OCI-LY1 (cell line): ENCODE measurements around the gene HRAS.

ENCODE experiments used
- EZH2 ChIP-seq: fragments of 200-600 bp; sonication (generic), shearing (Covaris generic); IDR thresholded peaks from 2 replicates; pipeline ENCODE4 v1.8.0; 2017; ENCODE audit warnings: borderline replicate concordance, mixed run types, mild to moderate bottlenecking, antibody characterized with exemption, low read length, moderate library complexity, mixed read lengths
- TF ChIP-seq, protein P1 (sequence below): fragments of 200-600 bp; sonication (generic), shearing (Covaris generic); IDR thresholded peaks from 2 replicates; pipeline ENCODE4 v1.5.1; 2017; ENCODE audit warnings: mild to moderate bottlenecking, antibody characterized with exemption, low read length, moderate library complexity, mixed read lengths

DNA sequence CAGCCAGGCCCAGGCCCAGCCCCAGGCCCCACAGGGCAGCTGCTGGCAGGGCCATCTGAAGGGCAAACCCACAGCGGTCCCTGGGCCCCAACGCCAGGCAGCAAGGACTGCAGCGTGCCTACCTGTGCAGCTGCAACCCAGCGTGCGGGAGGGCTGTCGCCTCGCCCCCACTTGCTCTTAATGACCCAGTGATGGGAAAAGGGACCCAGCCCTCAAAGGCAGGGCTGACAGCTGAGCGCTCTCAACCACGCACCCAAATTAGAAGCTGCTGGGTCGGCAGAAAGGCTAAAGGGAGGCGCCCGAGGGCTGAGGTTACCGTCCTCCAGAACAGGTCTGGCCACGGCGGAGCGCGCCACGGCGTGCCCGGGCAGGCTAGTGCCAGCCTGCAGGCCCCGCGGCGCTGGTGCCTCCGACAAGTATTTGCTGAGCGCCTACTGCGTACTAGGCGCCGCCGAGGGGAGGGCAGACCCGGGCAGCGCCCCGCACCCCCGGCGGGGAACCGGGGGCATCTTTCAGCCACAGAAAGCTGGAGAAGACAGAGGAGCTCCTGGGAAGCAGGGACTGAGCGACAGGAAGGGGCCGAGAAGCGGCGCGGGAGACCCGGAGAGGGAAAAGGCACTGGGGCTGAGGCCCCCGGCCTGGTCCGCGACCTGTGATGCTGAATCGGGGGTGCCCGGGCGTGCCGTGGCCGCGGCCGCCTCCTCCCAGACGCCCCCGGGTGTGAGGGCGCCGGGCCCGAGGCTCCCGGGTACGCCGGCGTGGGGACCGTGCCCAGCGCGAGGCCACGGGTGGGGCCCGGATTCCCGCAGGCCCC, 773 bp downstream of the HRAS start:
- TF ChIP-seq, protein P1, sequence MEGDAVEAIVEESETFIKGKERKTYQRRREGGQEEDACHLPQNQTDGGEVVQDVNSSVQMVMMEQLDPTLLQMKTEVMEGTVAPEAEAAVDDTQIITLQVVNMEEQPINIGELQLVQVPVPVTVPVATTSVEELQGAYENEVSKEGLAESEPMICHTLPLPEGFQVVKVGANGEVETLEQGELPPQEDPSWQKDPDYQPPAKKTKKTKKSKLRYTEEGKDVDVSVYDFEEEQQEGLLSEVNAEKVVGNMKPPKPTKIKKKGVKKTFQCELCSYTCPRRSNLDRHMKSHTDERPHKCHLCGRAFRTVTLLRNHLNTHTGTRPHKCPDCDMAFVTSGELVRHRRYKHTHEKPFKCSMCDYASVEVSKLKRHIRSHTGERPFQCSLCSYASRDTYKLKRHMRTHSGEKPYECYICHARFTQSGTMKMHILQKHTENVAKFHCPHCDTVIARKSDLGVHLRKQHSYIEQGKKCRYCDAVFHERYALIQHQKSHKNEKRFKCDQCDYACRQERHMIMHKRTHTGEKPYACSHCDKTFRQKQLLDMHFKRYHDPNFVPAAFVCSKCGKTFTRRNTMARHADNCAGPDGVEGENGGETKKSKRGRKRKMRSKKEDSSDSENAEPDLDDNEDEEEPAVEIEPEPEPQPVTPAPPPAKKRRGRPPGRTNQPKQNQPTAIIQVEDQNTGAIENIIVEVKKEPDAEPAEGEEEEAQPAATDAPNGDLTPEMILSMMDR = 0 out of 2 replicates have a peak, but pooled peaks have one; percentile 14
- TF ChIP-seq EZH2 = no peak
